Measurements from ENCODE around the gene NAALADL2.

The NAALADL2 gene

GRCh38 chr3:175464362-175464761, 605.2 kb downstream of the NAALADL2 start:
- no peak for TF ChIP-seq CTCF (IDR thresholded peaks at IDR 0.05; ENCODE audit: low read depth, low read length)
- no peak overlapping the region for H3K4me3 ChIP-seq (ENCODE audit: low read depth, low read length)
- in situ Hi-C loops (cut with HindIII; ENCODE audit: low sequenced_read_pairs) = no loop called here
- no peak for DNase-seq (ENCODE audit: low read depth, low spot score)

- DNase-seq (ENCODE audit: low read depth, low spot score) = no peak
- in situ Hi-C loops (cut with HindIII; ENCODE audit: low sequenced_read_pairs) = no loop called here
- no peak overlapping the region for H3K4me3 ChIP-seq (ENCODE audit: low read depth, low read length)
- TF ChIP-seq CTCF (IDR thresholded peaks at IDR 0.05; ENCODE audit: low read depth, low read length) = no peak
Observed at GRCh38 chr3:175469124-175469523, 610.0 kb downstream of the NAALADL2 start.

- no peak for DNase-seq (ENCODE audit: low read depth, low spot score)
- in situ Hi-C loops (cut with HindIII; ENCODE audit: low sequenced_read_pairs) = no loop called here
- no peak for TF ChIP-seq CTCF (IDR thresholded peaks at IDR 0.05; ENCODE audit: low read depth, low read length)
- no peak overlapping the region for H3K4me3 ChIP-seq (ENCODE audit: low read depth, low read length)
Observed at GRCh38 chr3:175475765-175476164, 616.6 kb downstream of the NAALADL2 start.

- in situ Hi-C loops (cut with HindIII; ENCODE audit: low sequenced_read_pairs) = no loop called here
Observed at GRCh38 chr3:175476489-175476888, 617.4 kb downstream of the NAALADL2 start.

GRCh38 chr3:175477651-175478224, 618.6 kb downstream of the NAALADL2 start:
- no peak for DNase-seq (ENCODE audit: low read depth, low spot score)
- H3K4me3 ChIP-seq (ENCODE audit: low read depth, low read length) = no peak overlapping the region
- TF ChIP-seq CTCF (IDR thresholded peaks at IDR 0.05; ENCODE audit: low read depth, low read length) = no peak
- in situ Hi-C loops (cut with HindIII; ENCODE audit: low sequenced_read_pairs) = no loop called here

More at GRCh38 chr3:175476489-175476888, 617.4 kb downstream of the NAALADL2 start:
- DNase-seq (ENCODE audit: low read depth, low spot score) = no peak
- TF ChIP-seq CTCF (IDR thresholded peaks at IDR 0.05; ENCODE audit: low read depth, low read length) = no peak
- H3K4me3 ChIP-seq (ENCODE audit: low read depth, low read length) = no peak overlapping the region

- no peak for DNase-seq (ENCODE audit: low read depth, low spot score)
- H3K4me3 ChIP-seq (ENCODE audit: low read depth, low read length) = no peak overlapping the region
- in situ Hi-C loops (cut with HindIII; ENCODE audit: low sequenced_read_pairs) = no loop called here
- no peak for TF ChIP-seq CTCF (IDR thresholded peaks at IDR 0.05; ENCODE audit: low read depth, low read length)
Observed at GRCh38 chr3:175478301-175478700, 619.2 kb downstream of the NAALADL2 start.

GRCh38 chr3:175479175-175479574, 620.0 kb downstream of the NAALADL2 start:
- no peak for DNase-seq (ENCODE audit: low read depth, low spot score)
- in situ Hi-C loops (cut with HindIII; ENCODE audit: low sequenced_read_pairs) = no loop called here
- no peak for TF ChIP-seq CTCF (IDR thresholded peaks at IDR 0.05; ENCODE audit: low read depth, low read length)
- H3K4me3 ChIP-seq (ENCODE audit: low read depth, low read length) = no peak overlapping the region
